ENCODE data around the gene FOLR3.
"Not testable (repeated sequence)": the region's sequence is repeated elsewhere in the genome, so short reads cannot be mapped to it uniquely, and the experiment has no call there.

The FOLR3 gene

GRCh38 chr11:72162891-72163492 lies 27.5 kb downstream of the FOLR3 start:
- no peak for DNase-seq (ENCODE audit: low read depth)

GRCh38 chr11:72164187-72164586 lies 28.7 kb downstream of the FOLR3 start:
- not testable (repeated sequence) for DNase-seq (ENCODE audit: low read depth)

- not testable (repeated sequence) for DNase-seq (ENCODE audit: low read depth)
These were observed 33.6 kb downstream of the FOLR3 start for GRCh38 chr11:72169046-72169555.

GRCh38 chr11:72169754-72170153 lies 34.2 kb downstream of the FOLR3 start:
- not testable (repeated sequence) for DNase-seq (ENCODE audit: low read depth)

- DNase-seq (ENCODE audit: low read depth) = not testable (repeated sequence)
These were observed 36.5 kb downstream of the FOLR3 start for GRCh38 chr11:72172043-72172442.

GRCh38 chr11:72173291-72173690 lies 37.8 kb downstream of the FOLR3 start:
- no peak for DNase-seq (ENCODE audit: low read depth)

- no peak for DNase-seq (ENCODE audit: low read depth)
These were observed 39.0 kb downstream of the FOLR3 start for GRCh38 chr11:72174302-72175070.

GRCh38 chr11:72177656-72178055 lies 42.1 kb downstream of the FOLR3 start:
- DNase-seq (ENCODE audit: low read depth) = no peak

GRCh38 chr11:72179049-72179803 lies 43.7 kb downstream of the FOLR3 start:
- DNase-seq (ENCODE audit: low read depth) = no peak

- DNase-seq (ENCODE audit: low read depth) = no peak
These were observed 44.4 kb downstream of the FOLR3 start for GRCh38 chr11:72179804-72180396.

- not testable (repeated sequence) for DNase-seq (ENCODE audit: low read depth)
These were observed 45.5 kb downstream of the FOLR3 start for GRCh38 chr11:72180892-72181552.

- not testable (repeated sequence) for DNase-seq (ENCODE audit: low read depth)
These were observed 46.0 kb downstream of the FOLR3 start for GRCh38 chr11:72181553-72181958.

GRCh38 chr11:72188267-72188666 lies 52.7 kb downstream of the FOLR3 start:
- no peak for DNase-seq (ENCODE audit: low read depth)
